ENCODE data around the gene PSAT1. TPM values are rescaled to one million over a fixed set of nuclear protein-coding genes. Genes with fewer than 3 reads are reported as not detected.

PSAT1 gene
- total and polyA plus RNA-seq, 2 of the 4 experiments (the other 2 are of a cell fraction), result 77.2 to 88.4 TPM

GRCh38 chr9:78307360-78307759, 10.4 kb downstream of the PSAT1 start:
- Histone ChIP-seq H3K56ac (ENCODE audit: extremely low read depth, insufficient read depth, low read length) (no peak overlapping the region), H3K36me3 (ENCODE audit: control insufficient read depth, insufficient read depth, low read length) (peaks cover 55% of the 10 kb centered on the region), H3K14ac (replicated peaks; ENCODE audit: low read depth, low read length) (no peak overlapping the region), H3K9me3 (ENCODE audit: control insufficient read depth, insufficient read depth, low read length) (no peaks in the 10 kb centered on the region), H2AFZ (replicated peaks; ENCODE audit: low read length, poor library complexity) (no peak overlapping the region), H3K23ac (ENCODE audit: low read depth, low read length) (no peak overlapping the region), H2BK20ac (ENCODE audit: low read depth, low read length) (no peak overlapping the region), H3K4me3 (ENCODE audit: insufficient read depth, low read depth, low read length) (no peak overlapping the region), H3K4me2 (ENCODE audit: low read depth, low read length) (no peak overlapping the region), H3K27ac (ENCODE audit: insufficient read depth, low read length) (no peak overlapping the region), H4K91ac (ENCODE audit: insufficient read depth, low read depth, low read length) (no peak overlapping the region), H3K4me1 (ENCODE audit: control insufficient read depth, insufficient read depth, low read length) (peaks cover 2% of the 10 kb centered on the region; the same call in 1 of the 2 replicates), H3K27me3 (ENCODE audit: control insufficient read depth, insufficient read depth, low read length) (no peaks in the 10 kb centered on the region), H4K8ac (ENCODE audit: low read depth in 2 of 2, low read length in 2 of 2) (no peak overlapping the region), H2AK9ac (replicated peaks; ENCODE audit: low read depth, low read length, poor library complexity) (no peak overlapping the region), H2BK120ac (ENCODE audit: low read depth, low read length) (no peak overlapping the region), H2AK5ac (ENCODE audit: low read depth, low read length) (no peak overlapping the region), H3K18ac (ENCODE audit: low read depth, low read length) (no peak overlapping the region), H4K20me1 (ENCODE audit: insufficient read depth, low read length) (peaks cover 42% of the 10 kb centered on the region; the same call in 1 of the 2 replicates), H3K9ac (ENCODE audit: low read depth, low read length) (no peak overlapping the region), H4K5ac (ENCODE audit: low read depth, low read length) (no peak overlapping the region), H2BK15ac (ENCODE audit: low read depth, low read length) (no peak overlapping the region), H3K79me1 (ENCODE audit: low read depth in 1 of 2, low read length in 2 of 2) (peaks cover 20 to 47% of the 10 kb centered on the region in 2 experiments; a peak in 3 of 4 replicates), H2BK5ac (ENCODE audit: low read depth, low read length, poor library complexity, severe bottlenecking) (no peak overlapping the region), H3K4ac (ENCODE audit: low read depth, low read length) (no peak overlapping the region), H3K9me1 (ENCODE audit: insufficient read depth, low read length) (0 out of 2 replicates have a peak, but pooled peaks cover 4% of the 10 kb centered on the region)
- no CpG with 5 or more reads among the region's 2 CpGs for WGBS, 2 experiments (ENCODE audit: extremely low coverage in 2 of 2, insufficient read length in 1 of 2)
- no peak for ATAC-seq (ENCODE audit: low read depth)
- intact Hi-C loops (cut with micrococcal nuclease) (no loop called here), dilution Hi-C loops (cut with HindIII; ENCODE audit: low sequenced_read_pairs, unreplicated experiment) (no loop called here), in situ Hi-C loops (cut with MboI; ENCODE audit: low sequenced_read_pairs) (no loop called here)
- ChIA-PET CTCF (no interaction called here), POLR2A (ENCODE audit: unreplicated experiment) (no interaction called here)
- DNase-seq, result no peak
- no TSS peak for BruUV-seq (replicated peaks)
- no peak for TF ChIP-seq CEBPB (IDR thresholded peaks at IDR 0.05; ENCODE audit: low read depth, low read length)

Measured in IMR-90 (cell line).